Loucy (cell line): Measurements from ENCODE around the gene PKNOX2.

Experiments
- EZH2phosphoT487 ChIP-seq: fragments of 200-600 bp; IDR thresholded peaks from 2 replicates; pipeline ENCODE4 v1.6.1; 2018; ENCODE audit warnings: antibody characterized with exemption, mild to moderate bottlenecking, moderate library complexity, borderline replicate concordance
- TF ChIP-seq, protein P1 (sequence below): fragments of 200-600 bp; sonication (generic); conservative IDR thresholded peaks from 2 replicates; pipeline ENCODE4 v1.5.1; 2014; ENCODE audit warnings: mild to moderate bottlenecking, antibody characterized with exemption, low read length

DNA sequence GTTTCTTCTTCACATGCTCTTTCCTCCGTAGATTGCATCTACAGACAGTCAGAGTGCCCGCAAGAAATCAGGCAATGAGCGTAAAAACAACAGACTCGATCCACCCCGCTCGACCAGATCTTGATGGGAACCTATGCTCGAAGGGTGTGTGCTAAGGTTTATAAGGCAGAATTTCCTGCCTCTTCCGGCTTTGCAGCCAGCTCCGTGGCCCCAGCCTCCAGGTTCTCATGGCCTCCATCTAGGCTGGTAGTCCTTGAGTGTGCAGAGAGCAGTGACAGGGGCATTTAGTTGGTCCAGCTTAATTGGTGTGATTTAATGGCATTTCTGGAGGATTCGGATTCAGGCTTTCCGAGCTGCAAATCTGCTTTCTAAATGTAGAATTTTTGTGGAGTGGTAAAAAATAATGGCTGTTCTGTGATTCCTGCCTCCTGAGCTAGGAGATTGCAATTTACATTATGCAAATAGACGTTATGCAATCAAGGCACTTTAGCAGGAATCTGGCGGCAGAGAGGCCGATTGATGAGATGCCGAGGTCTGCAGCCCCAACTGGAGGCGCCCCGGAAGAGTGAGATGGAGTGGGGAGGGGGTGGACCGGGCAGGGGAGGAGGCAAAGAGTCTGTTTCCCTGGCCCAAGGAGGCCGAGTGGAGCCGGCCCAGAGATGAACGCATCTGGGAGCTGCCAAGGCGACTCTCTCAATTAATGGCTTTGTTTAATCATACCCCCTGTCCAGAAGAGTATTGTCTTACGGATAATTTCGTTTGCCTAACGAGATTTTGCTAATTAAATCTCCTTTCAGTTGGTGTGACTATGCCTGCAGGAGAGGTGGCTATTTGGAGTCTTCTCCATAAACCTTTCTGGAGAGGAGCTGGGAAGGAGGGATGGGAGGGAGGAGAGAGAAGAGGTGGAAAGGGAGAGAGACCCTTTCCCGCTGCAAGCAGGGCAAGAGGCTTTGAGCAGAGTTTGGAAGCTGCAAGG is 75.3 kb downstream of the PKNOX2 start:
- TF ChIP-seq, protein P1, sequence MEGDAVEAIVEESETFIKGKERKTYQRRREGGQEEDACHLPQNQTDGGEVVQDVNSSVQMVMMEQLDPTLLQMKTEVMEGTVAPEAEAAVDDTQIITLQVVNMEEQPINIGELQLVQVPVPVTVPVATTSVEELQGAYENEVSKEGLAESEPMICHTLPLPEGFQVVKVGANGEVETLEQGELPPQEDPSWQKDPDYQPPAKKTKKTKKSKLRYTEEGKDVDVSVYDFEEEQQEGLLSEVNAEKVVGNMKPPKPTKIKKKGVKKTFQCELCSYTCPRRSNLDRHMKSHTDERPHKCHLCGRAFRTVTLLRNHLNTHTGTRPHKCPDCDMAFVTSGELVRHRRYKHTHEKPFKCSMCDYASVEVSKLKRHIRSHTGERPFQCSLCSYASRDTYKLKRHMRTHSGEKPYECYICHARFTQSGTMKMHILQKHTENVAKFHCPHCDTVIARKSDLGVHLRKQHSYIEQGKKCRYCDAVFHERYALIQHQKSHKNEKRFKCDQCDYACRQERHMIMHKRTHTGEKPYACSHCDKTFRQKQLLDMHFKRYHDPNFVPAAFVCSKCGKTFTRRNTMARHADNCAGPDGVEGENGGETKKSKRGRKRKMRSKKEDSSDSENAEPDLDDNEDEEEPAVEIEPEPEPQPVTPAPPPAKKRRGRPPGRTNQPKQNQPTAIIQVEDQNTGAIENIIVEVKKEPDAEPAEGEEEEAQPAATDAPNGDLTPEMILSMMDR: no peak
- no peak for TF ChIP-seq EZH2phosphoT487
